ENCODE measurements around the gene NHLH1. TPM values are rescaled to one million over a fixed set of nuclear protein-coding genes. Genes with fewer than 3 reads are reported as not detected.

NHLH1 gene
- total and polyA plus RNA-seq, 2 donors (not counting 3 experiments of a cell fraction or from before 2014, with no cell fraction given) = 0.46 TPM

- CTCF ChIA-PET = interaction anchor here (0.9 to 2.2 kb wide), 6 partner anchors 10 to 356 kb away, joined by 3 to 21 read pairs (median 4); no protein-coding TSS in a partner anchor
- no TSS peak for BruUV-seq (replicated peaks)
Measured at GRCh38 chr1:160363951-160364735, 2.7 kb upstream of the NHLH1 start.

More at GRCh38 chr1:160363951-160364735, 2.7 kb upstream of the NHLH1 start:
- Histone ChIP-seq H3K4me2 (ENCODE audit: insufficient read depth, low read length) (no peak overlapping the region), H3K9me3 (replicated peaks; ENCODE audit: control insufficient read depth, insufficient read depth, low read length) (no peaks in the 10 kb centered on the region), H3K4me3 (replicated peaks in 1 of 3; ENCODE audit: insufficient read depth in 1 of 3, low read depth in 1 of 3, low read length in 3 of 3) (no peak overlapping the region), H3K9ac (replicated peaks; ENCODE audit: extremely low read depth, insufficient read depth, low read length) (no peak overlapping the region), H3K4me1 (ENCODE audit: control insufficient read depth, extremely low read depth, insufficient read depth, low read length) (no peaks in the 10 kb centered on the region), H3K36me3 (ENCODE audit: control insufficient read depth in 2 of 2, extremely low read depth in 1 of 2, insufficient read depth in 2 of 2, low read length in 2 of 2) (peaks cover 0 to 8% of the 10 kb centered on the region in 2 experiments), H3K27ac (ENCODE audit: insufficient read depth, low read depth, low read length) (no peak overlapping the region), H3K27me3 (ENCODE audit: control insufficient read depth in 2 of 2, insufficient read depth in 2 of 2, low read length in 2 of 2) (peaks cover 0 to 11% of the 10 kb centered on the region in 2 experiments), H2AFZ (ENCODE audit: low read depth, low read length) (no peak overlapping the region), H3K79me2 (ENCODE audit: control insufficient read depth, insufficient read depth, low read length) (no peaks in the 10 kb centered on the region), H3K9me1 (replicated peaks; ENCODE audit: control insufficient read depth, extremely low read depth, insufficient read depth, low read length) (no peaks in the 10 kb centered on the region), H4K20me1 (replicated peaks; ENCODE audit: control insufficient read depth, extremely low read depth, insufficient read depth, low read length) (peaks cover 2% of the 10 kb centered on the region)
- FAIRE-seq (no peak), DNase-seq (ENCODE audit: low read depth, low spot score) (no peak)
- intact Hi-C loops (cut with micrococcal nuclease) (no loop called here), dilution Hi-C loops (cut with MboI; ENCODE audit: extremely low pct_ligation_motif_present, low sequenced_read_pairs) (no loop called here)
- POLR2A ChIA-PET = interaction anchor here (0.6 to 1.1 kb wide), 2 partner anchors 11 to 66 kb away, joined by 3 to 4 read pairs; no protein-coding TSS in a partner anchor
- TF ChIP-seq JUN (IDR thresholded peaks at IDR 0.05; ENCODE audit: borderline replicate concordance, insufficient read depth, insufficient read length, low read depth) = no peak
- no peak for TF ChIP-seq POLR2AphosphoS5 (IDR thresholded peaks at IDR 0.05; ENCODE audit: insufficient read depth, low read depth, low read length)
- TF ChIP-seq, protein P1, sequence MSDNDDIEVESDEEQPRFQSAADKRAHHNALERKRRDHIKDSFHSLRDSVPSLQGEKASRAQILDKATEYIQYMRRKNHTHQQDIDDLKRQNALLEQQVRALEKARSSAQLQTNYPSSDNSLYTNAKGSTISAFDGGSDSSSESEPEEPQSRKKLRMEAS (IDR thresholded peaks at IDR 0.05; ENCODE audit: insufficient read depth, insufficient read length) = no peak
- TF ChIP-seq MYC (IDR thresholded peaks at IDR 0.05; ENCODE audit: low read depth, low read length) = no peak
- TF ChIP-seq, protein P2, sequence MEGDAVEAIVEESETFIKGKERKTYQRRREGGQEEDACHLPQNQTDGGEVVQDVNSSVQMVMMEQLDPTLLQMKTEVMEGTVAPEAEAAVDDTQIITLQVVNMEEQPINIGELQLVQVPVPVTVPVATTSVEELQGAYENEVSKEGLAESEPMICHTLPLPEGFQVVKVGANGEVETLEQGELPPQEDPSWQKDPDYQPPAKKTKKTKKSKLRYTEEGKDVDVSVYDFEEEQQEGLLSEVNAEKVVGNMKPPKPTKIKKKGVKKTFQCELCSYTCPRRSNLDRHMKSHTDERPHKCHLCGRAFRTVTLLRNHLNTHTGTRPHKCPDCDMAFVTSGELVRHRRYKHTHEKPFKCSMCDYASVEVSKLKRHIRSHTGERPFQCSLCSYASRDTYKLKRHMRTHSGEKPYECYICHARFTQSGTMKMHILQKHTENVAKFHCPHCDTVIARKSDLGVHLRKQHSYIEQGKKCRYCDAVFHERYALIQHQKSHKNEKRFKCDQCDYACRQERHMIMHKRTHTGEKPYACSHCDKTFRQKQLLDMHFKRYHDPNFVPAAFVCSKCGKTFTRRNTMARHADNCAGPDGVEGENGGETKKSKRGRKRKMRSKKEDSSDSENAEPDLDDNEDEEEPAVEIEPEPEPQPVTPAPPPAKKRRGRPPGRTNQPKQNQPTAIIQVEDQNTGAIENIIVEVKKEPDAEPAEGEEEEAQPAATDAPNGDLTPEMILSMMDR (IDR thresholded peaks at IDR 0.05; ENCODE audit: extremely low read depth in 1 of 2, insufficient read depth in 1 of 2, low read depth in 1 of 2, low read length in 2 of 2) = no peak
- TF ChIP-seq FOS (IDR thresholded peaks at IDR 0.05; ENCODE audit: borderline replicate concordance, insufficient read depth, low read length) = no peak
- TF ChIP-seq GATA2 (IDR thresholded peaks at IDR 0.05; ENCODE audit: insufficient read depth, insufficient read length, low read depth, low read length) = no peak
- no peak for TF ChIP-seq EZH2 (IDR thresholded peaks at IDR 0.05; ENCODE audit: borderline replicate concordance, low read depth, low read length, severe bottlenecking)
- TF ChIP-seq POLR2A (IDR thresholded peaks at IDR 0.05; ENCODE audit: low read depth, low read length) = no peak

Measured in endothelial cell of umbilical vein (primary cell).